ENCODE measurements around the gene ATP6V0A1.

- TF ChIP-seq CTCF (IDR thresholded peaks at IDR 0.05) (no peak), POLR2A (IDR thresholded peaks at IDR 0.05) (no peak), POLR2AphosphoS5 (IDR thresholded peaks at IDR 0.05) (no peak)
Measured at GRCh38 chr17:42424991-42425610, 33.6 kb upstream of the ATP6V0A1 start.
